Measurements from ENCODE around the gene ARFGAP3. TPM values are rescaled to one million over a fixed set of nuclear protein-coding genes. Genes with fewer than 3 reads are reported as not detected.
A peak's percentile ranks its signal among the peaks of the same experiment; 100 is the strongest.

The ARFGAP3 gene, protein sequence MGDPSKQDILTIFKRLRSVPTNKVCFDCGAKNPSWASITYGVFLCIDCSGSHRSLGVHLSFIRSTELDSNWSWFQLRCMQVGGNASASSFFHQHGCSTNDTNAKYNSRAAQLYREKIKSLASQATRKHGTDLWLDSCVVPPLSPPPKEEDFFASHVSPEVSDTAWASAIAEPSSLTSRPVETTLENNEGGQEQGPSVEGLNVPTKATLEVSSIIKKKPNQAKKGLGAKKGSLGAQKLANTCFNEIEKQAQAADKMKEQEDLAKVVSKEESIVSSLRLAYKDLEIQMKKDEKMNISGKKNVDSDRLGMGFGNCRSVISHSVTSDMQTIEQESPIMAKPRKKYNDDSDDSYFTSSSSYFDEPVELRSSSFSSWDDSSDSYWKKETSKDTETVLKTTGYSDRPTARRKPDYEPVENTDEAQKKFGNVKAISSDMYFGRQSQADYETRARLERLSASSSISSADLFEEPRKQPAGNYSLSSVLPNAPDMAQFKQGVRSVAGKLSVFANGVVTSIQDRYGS
- polyA plus RNA-seq (2013): 38.2 TPM

DNA sequence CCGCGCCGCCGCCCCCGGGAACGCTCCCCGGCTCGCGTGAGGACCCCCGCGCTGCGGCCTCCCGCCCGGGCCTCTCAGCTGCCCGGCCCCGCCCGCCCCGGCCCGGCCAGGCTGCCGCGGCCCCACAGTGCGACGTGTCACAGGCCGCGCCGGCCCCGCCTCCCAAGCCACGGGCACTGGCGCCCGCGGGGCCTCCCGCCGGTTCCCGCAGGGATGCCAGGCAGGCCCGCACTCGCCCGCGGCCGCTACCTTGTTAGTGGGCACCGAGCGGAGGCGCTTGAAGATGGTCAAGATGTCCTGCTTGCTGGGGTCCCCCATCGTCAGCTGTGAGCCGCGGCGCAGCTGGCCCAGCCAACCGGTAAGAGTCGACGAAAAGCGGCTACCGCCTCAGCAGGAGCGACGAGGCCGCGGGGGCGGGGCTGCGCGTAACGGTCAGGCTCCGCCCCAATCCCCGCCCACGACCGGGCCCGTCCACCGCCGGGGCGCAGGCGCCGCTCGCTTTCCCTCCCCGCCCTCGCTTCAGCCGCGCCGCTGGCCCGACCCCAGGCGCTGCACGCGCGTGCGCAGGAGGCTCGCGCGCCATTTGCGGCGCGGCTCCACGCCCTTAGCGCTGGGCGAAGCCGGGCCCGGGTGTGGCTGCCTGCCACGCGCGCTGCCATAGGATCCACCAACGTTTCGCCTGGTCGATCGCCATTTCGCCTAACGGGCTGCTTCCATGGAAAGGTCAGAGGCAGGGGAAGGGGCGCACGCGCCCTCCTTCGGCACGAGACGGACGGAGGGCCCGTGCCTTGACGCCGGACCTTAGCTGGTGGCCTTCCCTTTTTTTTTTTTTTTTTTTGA, at the start of gene ARFGAP3:
Gene ARFGAP3 (minus strand): TSS at position 409 of the 840 bp plus-strand sequence. CDS start 91 bp downstream, at position 318.
- H3K36me3 ChIP-seq (ENCODE audit: control insufficient read depth in 4 of 4, insufficient read depth in 4 of 4, low read length in 3 of 4): peaks cover 0 to 8% (median 1%) of the 10 kb centered on the region in 4 experiments
- CTCF ChIA-PET: interaction anchor here (1.1 to 2.0 kb wide), 4 partner anchors 8 to 11 kb away, joined by 3 to 16 read pairs (median 4); no protein-coding TSS in a partner anchor
- no peaks in the 10 kb centered on the region for H3K9me3 ChIP-seq (ENCODE audit: control extremely low read depth in 1 of 5, control insufficient read depth in 4 of 5, insufficient read depth in 2 of 5, low read depth in 1 of 5, low read length in 4 of 5)
- peak within 1 kb of the TSS; percentile 67 to 90 (median 83) for H3K4me3 ChIP-seq (ENCODE audit: control insufficient read depth in 1 of 7, extremely low read depth in 1 of 7, insufficient read depth in 4 of 7, low read depth in 2 of 7, low read length in 6 of 7)
- DNase-seq: peak; percentile 91 to 95 (median 95)
- POLR2A ChIA-PET: interaction anchor here (0.6 to 1.3 kb wide), 5 partner anchors 10 to 330 kb away, joined by 3 to 5 read pairs (median 4); partner anchors contain the start of genes POLDIP3 and TTLL12
- no peaks in the 10 kb centered on the region for H3K27me3 ChIP-seq (replicated peaks in 2 of 5; ENCODE audit: control insufficient read depth in 4 of 5, insufficient read depth in 5 of 5, low read length in 4 of 5)
- 8% methylated on average over 88 of the region's 111 CpGs for WGBS (ENCODE audit: insufficient coverage)
- peaks cover 4 to 27% (median 18%) of the 10 kb centered on the region in 4 experiments for H3K4me1 ChIP-seq (ENCODE audit: control extremely low read depth in 1 of 4, control insufficient read depth in 4 of 4, insufficient read depth in 4 of 4, low read length in 3 of 4)
- peak within 1 kb of the TSS; percentile 54 to 84 for H3K27ac ChIP-seq (ENCODE audit: insufficient read depth in 1 of 2, low read depth in 1 of 2, low read length in 2 of 2, poor library complexity in 1 of 2, severe bottlenecking in 2 of 2)

GRCh38 chr22:42905702-42906183, 48.7 kb upstream of the ARFGAP3 start:
- Histone ChIP-seq H3K27ac (ENCODE audit: insufficient read depth in 1 of 2, low read depth in 1 of 2, low read length in 2 of 2, poor library complexity in 1 of 2, severe bottlenecking in 2 of 2) (no peak overlapping the region), H3K27me3 (replicated peaks in 2 of 5; ENCODE audit: control insufficient read depth in 4 of 5, insufficient read depth in 5 of 5, low read length in 4 of 5) (no peaks in the 10 kb centered on the region), H3K9me3 (ENCODE audit: control extremely low read depth in 1 of 5, control insufficient read depth in 4 of 5, insufficient read depth in 2 of 5, low read depth in 1 of 5, low read length in 4 of 5) (no peaks in the 10 kb centered on the region), H3K36me3 (ENCODE audit: control insufficient read depth in 4 of 4, insufficient read depth in 4 of 4, low read length in 3 of 4) (peaks cover 6 to 65% (median 27%) of the 10 kb centered on the region in 4 experiments), H3K4me1 (ENCODE audit: control extremely low read depth in 1 of 4, control insufficient read depth in 4 of 4, insufficient read depth in 4 of 4, low read length in 3 of 4) (peaks cover 0 to 15% (median 11%) of the 10 kb centered on the region in 4 experiments), H3K4me3 (ENCODE audit: control insufficient read depth in 1 of 7, extremely low read depth in 1 of 7, insufficient read depth in 4 of 7, low read depth in 2 of 7, low read length in 6 of 7) (no peak overlapping the region)
- CTCF ChIA-PET: interaction anchor here (0.7 to 8.0 kb wide), 7 partner anchors 10 to 42 kb away, joined by 3 to 57 read pairs (median 4); no protein-coding TSS in a partner anchor
- no peak for DNase-seq
- WGBS (ENCODE audit: insufficient coverage): 95% methylated on average over 4 of the region's 5 CpGs
- POLR2A ChIA-PET: no interaction called here

DNA sequence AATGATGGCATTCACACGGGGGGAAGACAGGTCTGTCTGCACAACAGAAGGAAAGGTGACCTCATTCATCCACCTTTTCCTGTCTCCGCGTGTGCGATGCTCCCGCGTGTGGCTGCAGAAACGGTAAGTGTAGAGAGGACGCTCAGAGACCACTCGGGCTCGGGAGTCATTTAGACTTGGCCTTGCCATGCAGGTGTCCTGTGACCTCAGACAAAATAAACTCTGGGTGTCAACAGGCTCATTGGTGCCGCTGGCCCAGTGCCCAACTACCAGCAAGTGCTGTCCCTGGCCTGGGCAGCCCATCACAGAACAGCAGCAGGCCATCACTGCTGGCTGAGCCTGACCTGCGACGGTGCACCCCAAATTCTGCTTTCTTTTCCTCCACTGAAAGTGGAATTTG, 48.1 kb upstream of the ARFGAP3 start:
- Histone ChIP-seq H3K27ac (ENCODE audit: insufficient read depth in 1 of 2, low read depth in 1 of 2, low read length in 2 of 2, poor library complexity in 1 of 2, severe bottlenecking in 2 of 2) (no peak overlapping the region), H3K4me1 (ENCODE audit: control extremely low read depth in 1 of 4, control insufficient read depth in 4 of 4, insufficient read depth in 4 of 4, low read length in 3 of 4) (peaks cover 0 to 15% (median 11%) of the 10 kb centered on the region in 4 experiments), H3K36me3 (ENCODE audit: control insufficient read depth in 4 of 4, insufficient read depth in 4 of 4, low read length in 3 of 4) (peaks cover 6 to 63% (median 25%) of the 10 kb centered on the region in 4 experiments), H3K4me3 (ENCODE audit: control insufficient read depth in 1 of 7, extremely low read depth in 1 of 7, insufficient read depth in 4 of 7, low read depth in 2 of 7, low read length in 6 of 7) (no peak overlapping the region), H3K9me3 (ENCODE audit: control extremely low read depth in 1 of 5, control insufficient read depth in 4 of 5, insufficient read depth in 2 of 5, low read depth in 1 of 5, low read length in 4 of 5) (no peaks in the 10 kb centered on the region), H3K27me3 (replicated peaks in 2 of 5; ENCODE audit: control insufficient read depth in 4 of 5, insufficient read depth in 5 of 5, low read length in 4 of 5) (no peaks in the 10 kb centered on the region)
- ChIA-PET POLR2A (no interaction called here), CTCF (interaction anchor here (1.1 to 8.0 kb wide), 5 partner anchors 10 to 129 kb away, joined by 3 to 57 read pairs (median 4); no protein-coding TSS in a partner anchor)
- no peak for DNase-seq
- WGBS (ENCODE audit: insufficient coverage): 94% methylated on average over 13 of the region's 13 CpGs

DNA sequence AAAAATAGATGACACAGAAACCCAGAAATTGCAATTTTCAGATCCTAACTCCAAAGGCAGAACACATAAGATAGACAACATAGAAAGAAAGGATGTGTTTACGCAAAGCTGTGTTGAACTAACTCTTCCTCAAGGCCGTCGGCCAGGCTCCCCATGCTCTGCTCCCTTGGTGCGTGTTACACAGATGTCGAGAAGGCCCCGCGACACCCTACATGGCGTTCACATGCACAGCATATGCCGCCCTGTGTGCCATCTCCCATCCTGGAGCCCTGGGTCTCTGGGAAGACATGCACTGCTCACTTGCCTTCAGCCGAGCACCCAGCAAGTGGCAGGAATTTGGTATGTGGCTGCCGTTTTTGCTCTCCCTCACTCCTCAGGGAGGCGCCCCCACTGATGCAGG, 47.0 kb upstream of the ARFGAP3 start:
- WGBS (ENCODE audit: insufficient coverage): 91% methylated on average over 12 of the region's 12 CpGs
- no peak for DNase-seq
- Histone ChIP-seq H3K36me3 (ENCODE audit: control insufficient read depth in 4 of 4, insufficient read depth in 4 of 4, low read length in 3 of 4) (peaks cover 6 to 52% (median 17%) of the 10 kb centered on the region in 4 experiments), H3K27me3 (replicated peaks in 2 of 5; ENCODE audit: control insufficient read depth in 4 of 5, insufficient read depth in 5 of 5, low read length in 4 of 5) (no peaks in the 10 kb centered on the region), H3K9me3 (ENCODE audit: control extremely low read depth in 1 of 5, control insufficient read depth in 4 of 5, insufficient read depth in 2 of 5, low read depth in 1 of 5, low read length in 4 of 5) (no peaks in the 10 kb centered on the region), H3K4me1 (ENCODE audit: control extremely low read depth in 1 of 4, control insufficient read depth in 4 of 4, insufficient read depth in 4 of 4, low read length in 3 of 4) (peaks cover 0 to 15% (median 11%) of the 10 kb centered on the region in 4 experiments), H3K4me3 (ENCODE audit: control insufficient read depth in 1 of 7, extremely low read depth in 1 of 7, insufficient read depth in 4 of 7, low read depth in 2 of 7, low read length in 6 of 7) (no peak overlapping the region), H3K27ac (ENCODE audit: insufficient read depth in 1 of 2, low read depth in 1 of 2, low read length in 2 of 2, poor library complexity in 1 of 2, severe bottlenecking in 2 of 2) (no peak overlapping the region)
- POLR2A ChIA-PET: no interaction called here
- CTCF ChIA-PET: interaction anchor here (1.6 to 8.0 kb wide), 3 partner anchors 11 to 130 kb away, joined by 3 to 57 read pairs (median 10); no protein-coding TSS in a partner anchor

DNA sequence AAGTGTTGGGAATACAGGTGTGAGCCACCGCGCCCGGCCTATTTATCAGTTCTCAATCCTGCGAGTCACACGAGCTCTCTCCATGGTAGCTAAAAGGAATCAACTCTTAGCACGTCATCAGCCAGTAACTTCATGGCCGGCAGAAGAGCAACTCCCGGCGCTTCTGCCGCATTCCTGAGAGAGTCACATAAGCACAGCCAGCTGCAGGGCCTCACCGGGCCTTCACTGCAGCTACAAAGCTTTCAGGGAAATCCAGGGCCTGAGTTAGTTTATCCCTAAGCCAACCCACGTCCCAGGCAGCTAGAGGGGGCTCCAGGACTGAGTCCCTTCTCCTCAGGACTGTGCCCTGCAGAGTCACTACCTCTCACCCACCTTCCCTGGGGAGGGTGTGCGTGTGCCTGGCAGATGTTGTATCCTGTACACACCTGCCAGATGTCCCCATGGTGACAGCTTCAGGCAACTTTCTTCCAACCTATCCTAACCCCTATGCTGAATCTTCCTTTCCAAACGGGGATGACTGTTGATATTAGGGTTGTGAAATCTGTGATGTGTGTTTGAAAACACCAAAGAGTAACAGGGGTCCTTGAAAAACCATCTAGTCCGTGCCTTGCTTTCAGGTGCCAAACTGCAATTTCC, 45.9 kb upstream of the ARFGAP3 start:
- H3K36me3 ChIP-seq (ENCODE audit: control insufficient read depth in 4 of 4, insufficient read depth in 4 of 4, low read length in 3 of 4): peaks cover 6 to 41% (median 13%) of the 10 kb centered on the region in 4 experiments
- H3K27ac ChIP-seq (ENCODE audit: insufficient read depth in 1 of 2, low read depth in 1 of 2, low read length in 2 of 2, poor library complexity in 1 of 2, severe bottlenecking in 2 of 2): no peak overlapping the region
- H3K4me1 ChIP-seq (ENCODE audit: control extremely low read depth in 1 of 4, control insufficient read depth in 4 of 4, insufficient read depth in 4 of 4, low read length in 3 of 4): peaks cover 0 to 15% (median 11%) of the 10 kb centered on the region in 4 experiments
- ChIA-PET POLR2A (no interaction called here), CTCF (interaction anchor here (1.2 to 8.0 kb wide), 11 partner anchors 9 to 131 kb away, joined by 3 to 57 read pairs (median 6); no protein-coding TSS in a partner anchor)
- no peaks in the 10 kb centered on the region for H3K9me3 ChIP-seq (ENCODE audit: control extremely low read depth in 1 of 5, control insufficient read depth in 4 of 5, insufficient read depth in 2 of 5, low read depth in 1 of 5, low read length in 4 of 5)
- no peak overlapping the region for H3K4me3 ChIP-seq (ENCODE audit: control insufficient read depth in 1 of 7, extremely low read depth in 1 of 7, insufficient read depth in 4 of 7, low read depth in 2 of 7, low read length in 6 of 7)
- WGBS (ENCODE audit: insufficient coverage): 99% methylated on average over 12 of the region's 15 CpGs
- no peaks in the 10 kb centered on the region for H3K27me3 ChIP-seq (replicated peaks in 2 of 5; ENCODE audit: control insufficient read depth in 4 of 5, insufficient read depth in 5 of 5, low read length in 4 of 5)
- DNase-seq: no peak

Measured in common myeloid progenitor, CD34-positive (primary cell).